HCT116 (cell line): ENCODE measurements around the gene SOX30. TPM values are rescaled to one million over a fixed set of nuclear protein-coding genes. Genes with fewer than 3 reads are reported as not detected.

Source experiments
- ATAC-seq: fragments of 200-7000 bp; cut with Tn5 transposase; 2 replicates; pipeline ENCODE4 v1.9.1; 2020; ENCODE audit warnings: mild to moderate bottlenecking, moderate library complexity
- BruUV-seq: library from RNA; stranded (reverse); fragments of 400-500 nt; replicated peaks from 2 replicates; lab custom pipeline; 2021; lab: Mats Ljungman, UMichigan
- CTCF ChIA-PET: fragments of 300-600 bp; sonication (Branson Sonifier 250); formaldehyde crosslinking; loops from one replicate; lab custom pipeline; 2021; ENCODE audit warnings: antibody characterized with exemption; lab: Charles Lee
- POLR2A ChIA-PET: fragments of 300-600, 350-600 bp; sonication (Branson Sonifier 250); formaldehyde crosslinking; loops from one replicate; lab custom pipeline; 2021; ENCODE audit warnings: antibody characterized with exemption; lab: Charles Lee
- RAD21 ChIA-PET, 2 experiments: fragments of 300-600 bp; sonication (Branson Sonifier 250); formaldehyde crosslinking; loops; one replicate each; lab custom pipeline; 2023; ENCODE audit warnings: low total read pairs in 2 of 2; ENCODE audit not compliant: uncharacterized antibody in 2 of 2, unreplicated experiment in 2 of 2, low non-redundant PET in 1 of 2; lab: Charles Lee
- DNase-seq: peaks from one replicate; pipeline ENCODE4 v3.0.0-alpha.2; 2010; ENCODE audit warnings: low read depth, low spot score
- H2AFZ ChIP-seq: fragments of 200-600 bp; shearing (Covaris generic), sonication (generic); 2 replicates; pipeline ENCODE4 v1.6.1; 2017; ENCODE audit warnings: low read depth, mixed run types, mixed read lengths, antibody characterized with exemption, low read length; ENCODE audit not compliant: poor library complexity, severe bottlenecking
- H3K27ac ChIP-seq: 2 replicates; pipeline ENCODE4 v1.5.1; 2012; ENCODE audit warnings: low read depth, low read length
- H3K27me3 ChIP-seq: fragments of 200-600 bp; sonication (generic); 2 replicates; pipeline ENCODE4 v1.6.1; 2016; ENCODE audit warnings: mixed run types, low read length, mixed read lengths; ENCODE audit not compliant: insufficient read depth
- H3K36me3 ChIP-seq, 2 experiments: fragments of 200-500 bp in 1 of 2; fragments of 200-600 bp in 1 of 2; sonication (Bioruptor generic) in 1 of 2; sonication (generic) in 1 of 2; 2 replicates each; pipeline versions ENCODE4 v1.5.1 to v1.6.1; 2014 to 2016; ENCODE audit warnings: low read length in 2 of 2, inconsistent platforms in 1 of 2, mixed read lengths in 1 of 2, mixed run types in 1 of 2; ENCODE audit not compliant: insufficient read depth in 2 of 2, control insufficient read depth in 1 of 2
- H3K4me1 ChIP-seq, 2 experiments: fragments of 200-600 bp in 1 of 2; sonication (generic) in 1 of 2; 2 replicates each; pipeline versions ENCODE4 v1.5.1 to v1.6.1; 2012 to 2017; ENCODE audit warnings: low read length in 2 of 2, inconsistent platforms in 1 of 2, mild to moderate bottlenecking in 1 of 2, mixed read lengths in 1 of 2, mixed run types in 1 of 2, moderate library complexity in 1 of 2; ENCODE audit not compliant: insufficient read depth in 2 of 2, control insufficient read depth in 1 of 2
- H3K4me2 ChIP-seq: fragments of 200-600 bp; sonication (generic); 2 replicates; pipeline ENCODE4 v1.6.1; 2017; ENCODE audit warnings: mixed run types, low read length, mixed read lengths
- H3K4me3 ChIP-seq, 2 experiments: fragments of 200-600 bp in 1 of 2; sonication (generic) in 1 of 2; replicated peaks in 1 of 2; 2 replicates each; pipeline ENCODE4 v1.5.1; 2011 to 2016; ENCODE audit warnings: low read length in 2 of 2, control low read depth in 1 of 2, low read depth in 1 of 2, mild to moderate bottlenecking in 1 of 2, mixed read lengths in 1 of 2, mixed run types in 1 of 2
- H3K79me2 ChIP-seq: fragments of 200-600 bp; sonication (generic); 2 replicates; pipeline ENCODE4 v1.6.1; 2017; ENCODE audit warnings: mild to moderate bottlenecking, mixed run types, low read length, moderate library complexity, mixed read lengths; ENCODE audit not compliant: insufficient read depth
- H3K9ac ChIP-seq: fragments of 200-600 bp; sonication (generic); 2 replicates; pipeline ENCODE4 v1.6.1; 2016; ENCODE audit warnings: low read length, mixed read lengths
- H3K9me2 ChIP-seq: fragments of 200-600 bp; sonication (generic), shearing (Covaris generic); 2 replicates; pipeline ENCODE4 v1.6.1; 2017; ENCODE audit warnings: mixed run types, mild to moderate bottlenecking, moderate library complexity; ENCODE audit not compliant: insufficient read depth
- H3K9me3 ChIP-seq, 2 experiments: fragments of 200-500 bp in 1 of 2; fragments of 200-600 bp in 1 of 2; sonication (Bioruptor generic) in 1 of 2; sonication (generic) in 1 of 2; 2 replicates each; pipeline ENCODE4 v1.6.1; 2014 to 2017; ENCODE audit warnings: low read length in 2 of 2, mixed read lengths in 2 of 2, inconsistent platforms in 1 of 2, low read depth in 1 of 2, mild to moderate bottlenecking in 1 of 2, mixed run types in 1 of 2, moderate library complexity in 1 of 2; ENCODE audit not compliant: control insufficient read depth in 1 of 2, insufficient read depth in 1 of 2
- H4K20me1 ChIP-seq: fragments of 200-600 bp; sonication (generic), shearing (Covaris generic); 2 replicates; pipeline ENCODE4 v1.6.1; 2017; ENCODE audit warnings: mixed run types, mild to moderate bottlenecking, moderate library complexity; ENCODE audit not compliant: insufficient read depth
- CBX3 ChIP-seq: IDR thresholded peaks from 2 replicates; pipeline ENCODE4 v1.6.1; 2012; ENCODE audit warnings: low read depth
- ELF1 ChIP-seq: IDR thresholded peaks from 2 replicates; pipeline ENCODE4 v1.6.1; 2012; ENCODE audit warnings: low read depth, borderline replicate concordance
- EZH2 ChIP-seq: fragments of 200-600 bp; sonication (generic); IDR thresholded peaks from 2 replicates; pipeline ENCODE4 v1.6.1; 2017; ENCODE audit warnings: antibody characterized with exemption, mixed run types
- FOSL1 ChIP-seq: IDR thresholded peaks from 2 replicates; pipeline ENCODE4 v1.6.1; 2012; ENCODE audit warnings: low read depth
- MAX ChIP-seq: IDR thresholded peaks from 2 replicates; pipeline ENCODE4 v1.6.1; 2012
- POLR2A ChIP-seq: IDR thresholded peaks from 2 replicates; pipeline ENCODE4 v1.7.0; 2011; ENCODE audit warnings: borderline replicate concordance; ENCODE audit not compliant: insufficient read depth, insufficient read length; ENCODE audit errors: extremely low read depth
- POLR2AphosphoS5 ChIP-seq: IDR thresholded peaks from 2 replicates; pipeline ENCODE4 v1.6.1; 2011; ENCODE audit warnings: mild to moderate bottlenecking, low read depth, low read length, moderate library complexity
- RAD21 ChIP-seq: IDR thresholded peaks from 2 replicates; pipeline ENCODE4 v1.6.1; 2012; ENCODE audit warnings: low read depth, mild to moderate bottlenecking
- SP1 ChIP-seq: IDR thresholded peaks from 2 replicates; pipeline ENCODE4 v1.6.1; 2012; ENCODE audit warnings: low read depth
- SRF ChIP-seq: IDR thresholded peaks from 2 replicates; pipeline ENCODE4 v1.6.1; 2012; ENCODE audit warnings: low read depth
- YY1 ChIP-seq: IDR thresholded peaks from 2 replicates; pipeline ENCODE4 v1.6.1; 2011; ENCODE audit warnings: low read length, low read depth, moderate library complexity, mild to moderate bottlenecking; ENCODE audit not compliant: insufficient replicate concordance; ENCODE audit errors: extremely low read depth
- ZBTB33 ChIP-seq: IDR thresholded peaks from 2 replicates; pipeline ENCODE4 v1.6.1; 2011; ENCODE audit warnings: mild to moderate bottlenecking, low read length, moderate library complexity; ENCODE audit not compliant: insufficient replicate concordance; ENCODE audit errors: extremely low read depth
- ZNF274 ChIP-seq: fragments of 200-500 bp; sonication (Bioruptor generic); IDR thresholded peaks from 2 replicates; pipeline ENCODE4 v1.6.1; 2014; ENCODE audit warnings: mild to moderate bottlenecking, low read depth, low read length, inconsistent platforms
- intact Hi-C: fragments of 100-400 bp; cut with micrococcal nuclease; formaldehyde crosslinking; loops from 2 replicates; pipeline ENCODE4 v1.10.0; 2022
- total RNA-seq: library from RNA; stranded (reverse); gene quantifications from one replicate; pipeline ENCODE4 v1.2.1, GENCODE V29; 2021; ENCODE audit not compliant: unreplicated experiment

Gene SOX30
- total RNA-seq, 1 experiment from 2014 or later: 0.27 TPM

DNA sequence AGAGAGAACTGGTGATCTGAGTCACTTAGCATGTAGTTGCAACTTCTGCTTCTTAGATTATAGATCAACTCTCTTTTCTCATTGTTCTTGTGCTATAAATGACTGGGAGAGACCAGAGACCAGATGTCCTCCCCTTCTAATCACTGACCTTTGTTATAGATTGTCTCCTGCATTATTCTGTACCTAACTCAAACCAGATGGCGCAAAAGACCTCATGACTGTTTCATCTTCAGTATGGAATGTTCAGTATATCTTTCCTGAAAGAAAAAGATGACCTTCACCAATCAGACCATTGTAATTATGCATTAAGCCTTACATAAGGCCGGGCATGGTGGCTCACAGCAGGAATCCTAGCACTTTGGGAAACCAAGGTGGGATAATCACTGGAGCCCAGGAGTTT is 46.2 kb downstream of the SOX30 start:
- peaks cover 43 to 83% of the 10 kb centered on the region in 2 experiments for H3K4me1 ChIP-seq
- no peak for ATAC-seq
- ChIA-PET POLR2A (no interaction called here), RAD21 (no interaction called here), CTCF (no interaction called here)
- H2AFZ ChIP-seq: no peak overlapping the region
- H3K36me3 ChIP-seq: no peaks in the 10 kb centered on the region
- peak overlapping the region; percentile 18; the same call in 1 of the 2 replicates for H3K27ac ChIP-seq
- peak overlapping the region; percentile 68 for H3K4me2 ChIP-seq
- no peaks in the 10 kb centered on the region for H3K9me3 ChIP-seq
- H3K27me3 ChIP-seq: no peaks in the 10 kb centered on the region
- H3K79me2 ChIP-seq: no peaks in the 10 kb centered on the region
- DNase-seq: no peak
- H3K9me2 ChIP-seq: no peaks in the 10 kb centered on the region
- no peak for TF ChIP-seq ZNF274
- TF ChIP-seq YY1: no peak
- no peak for TF ChIP-seq POLR2AphosphoS5
- TF ChIP-seq CBX3: no peak
- no peak for TF ChIP-seq EZH2
- no peak for TF ChIP-seq POLR2A
- TF ChIP-seq ELF1: no peak
- TF ChIP-seq FOSL1: no peak
- TF ChIP-seq MAX: no peak
- no peak for TF ChIP-seq SRF
- TF ChIP-seq ZBTB33: no peak
- TF ChIP-seq SP1: no peak
- TF ChIP-seq RAD21: no peak
- H3K9ac ChIP-seq: 0 out of 2 replicates have a peak overlapping the region, but pooled peaks have one; percentile 52
- H4K20me1 ChIP-seq: no peaks in the 10 kb centered on the region
- no peak overlapping the region for H3K4me3 ChIP-seq
- intact Hi-C loops: no loop called here
- no TSS peak for BruUV-seq
